Stomach (tissue), 4 donors: Measurements from ENCODE around the gene PHLDB3.

Experiments
- CTCF ChIP-seq, 7 experiments: fragments of 450-650 bp in 4 of 7; fragments of 200-600 bp in 3 of 7; sonication (generic) in 3 of 7; IDR thresholded peaks; one replicate each; pipeline ENCODE4 v1.5.1; 2016 to 2019; ENCODE audit warnings: antibody characterized with exemption in 7 of 7, control low read depth in 2 of 7, mild to moderate bottlenecking in 1 of 7
- POLR2AphosphoS5 ChIP-seq, 3 donors: sonication (generic); formaldehyde crosslinking; IDR thresholded peaks; one replicate each; pipeline ENCODE4 v1.6.1; 2016; ENCODE audit warnings: antibody characterized with exemption in 3 of 3

- TF ChIP-seq CTCF (IDR thresholded peaks at IDR 0.05) (peak in 1 of 7 experiments; percentile 13), POLR2AphosphoS5 (IDR thresholded peaks at IDR 0.05) (no peak)
Observed at GRCh38 chr19:43430142-43430710, 74.3 kb downstream of the PHLDB3 start.
